Peyer's patch (tissue), 4 donors: ENCODE data around the gene RPRD1A.

ENCODE experiments used
- POLR2A ChIP-seq, 2 donors: fragments of 450-650 bp; IDR thresholded peaks; one replicate each; pipeline ENCODE4 v1.5.1; 2017; ENCODE audit warnings: antibody characterized with exemption in 2 of 2, mild to moderate bottlenecking in 2 of 2, moderate library complexity in 2 of 2
- TF ChIP-seq, protein P1 (sequence below), 6 experiments: fragments of 450-650 bp in 4 of 6; fragments of 200-600 bp in 2 of 6; sonication (generic) in 1 of 6; IDR thresholded peaks; one replicate each; pipeline ENCODE4 v1.5.1; 2017 to 2019; ENCODE audit warnings: antibody characterized with exemption in 6 of 6, mild to moderate bottlenecking in 3 of 6, moderate library complexity in 1 of 6

DNA sequence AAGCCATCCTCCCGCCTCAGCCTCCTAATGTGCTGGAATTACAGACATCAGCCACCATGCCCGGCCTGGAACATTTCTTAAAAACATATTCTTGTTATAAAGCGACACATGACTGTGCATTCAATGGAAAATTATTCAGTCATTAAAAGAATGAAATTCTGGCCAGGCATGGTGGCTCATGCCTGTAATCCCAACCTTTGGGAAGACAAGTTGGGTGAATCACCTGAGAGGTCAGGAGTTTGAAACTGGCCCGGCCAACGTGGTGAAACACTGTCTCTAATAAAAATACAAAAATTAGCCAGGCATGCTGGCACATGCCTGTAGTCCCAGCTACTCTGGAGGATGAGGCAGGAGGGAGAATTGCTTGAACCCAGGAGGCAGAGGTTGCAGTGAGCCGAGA, 21.6 kb upstream of the RPRD1A start:
- TF ChIP-seq, protein P1, sequence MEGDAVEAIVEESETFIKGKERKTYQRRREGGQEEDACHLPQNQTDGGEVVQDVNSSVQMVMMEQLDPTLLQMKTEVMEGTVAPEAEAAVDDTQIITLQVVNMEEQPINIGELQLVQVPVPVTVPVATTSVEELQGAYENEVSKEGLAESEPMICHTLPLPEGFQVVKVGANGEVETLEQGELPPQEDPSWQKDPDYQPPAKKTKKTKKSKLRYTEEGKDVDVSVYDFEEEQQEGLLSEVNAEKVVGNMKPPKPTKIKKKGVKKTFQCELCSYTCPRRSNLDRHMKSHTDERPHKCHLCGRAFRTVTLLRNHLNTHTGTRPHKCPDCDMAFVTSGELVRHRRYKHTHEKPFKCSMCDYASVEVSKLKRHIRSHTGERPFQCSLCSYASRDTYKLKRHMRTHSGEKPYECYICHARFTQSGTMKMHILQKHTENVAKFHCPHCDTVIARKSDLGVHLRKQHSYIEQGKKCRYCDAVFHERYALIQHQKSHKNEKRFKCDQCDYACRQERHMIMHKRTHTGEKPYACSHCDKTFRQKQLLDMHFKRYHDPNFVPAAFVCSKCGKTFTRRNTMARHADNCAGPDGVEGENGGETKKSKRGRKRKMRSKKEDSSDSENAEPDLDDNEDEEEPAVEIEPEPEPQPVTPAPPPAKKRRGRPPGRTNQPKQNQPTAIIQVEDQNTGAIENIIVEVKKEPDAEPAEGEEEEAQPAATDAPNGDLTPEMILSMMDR (IDR thresholded peaks at IDR 0.05): no peak
- TF ChIP-seq POLR2A (IDR thresholded peaks at IDR 0.05): no peak
